Liver (tissue), 9 donors: Measurements from ENCODE around the gene MSH5. TPM values are rescaled to one million over a fixed set of nuclear protein-coding genes. Genes with fewer than 3 reads are reported as not detected.

ENCODE experiments used
- DNase-seq: peaks from one replicate; pipeline ENCODE4 v3.0.0-alpha.2; 2017; ENCODE audit warnings: low spot score
- H3K27ac ChIP-seq, 2 donors: one replicate each; pipeline ENCODE4 v1.7.0; 2013; ENCODE audit warnings: inconsistent platforms in 2 of 2, low read length in 2 of 2, control low read depth in 1 of 2, low read depth in 1 of 2, mild to moderate bottlenecking in 1 of 2
- H3K27me3 ChIP-seq, 4 donors: one replicate each; pipeline versions ENCODE4 v1.6.1 to v1.7.0; 2013; ENCODE audit warnings: low read length in 3 of 4, inconsistent platforms in 1 of 4, mild to moderate bottlenecking in 1 of 4, moderate library complexity in 1 of 4; ENCODE audit not compliant: control insufficient read depth in 4 of 4, insufficient read depth in 4 of 4
- H3K36me3 ChIP-seq, 4 donors: one replicate each; pipeline versions ENCODE4 v1.6.1 to v1.7.0; 2013; ENCODE audit warnings: low read length in 3 of 4, mild to moderate bottlenecking in 3 of 4, low read depth in 1 of 4, moderate library complexity in 1 of 4; ENCODE audit not compliant: control insufficient read depth in 4 of 4, insufficient read depth in 3 of 4
- H3K4me1 ChIP-seq, 4 donors: one replicate each; pipeline versions ENCODE4 v1.6.1 to v1.7.0; 2013; ENCODE audit warnings: low read length in 3 of 4, mild to moderate bottlenecking in 3 of 4, moderate library complexity in 1 of 4; ENCODE audit not compliant: control insufficient read depth in 4 of 4, insufficient read depth in 4 of 4
- H3K4me3 ChIP-seq, 3 donors: one replicate each; pipeline versions ENCODE4 v1.6.1 to v1.7.0; 2013; ENCODE audit warnings: low read length in 3 of 3, control low read depth in 1 of 3, low read depth in 1 of 3, mild to moderate bottlenecking in 1 of 3
- H3K9ac ChIP-seq, 2 donors: one replicate each; pipeline ENCODE4 v1.7.0; 2013; ENCODE audit warnings: low read length in 2 of 2, mild to moderate bottlenecking in 2 of 2, moderate library complexity in 2 of 2, control low read depth in 1 of 2, low read depth in 1 of 2
- H3K9me3 ChIP-seq, 4 donors: one replicate each; pipeline versions ENCODE4 v1.6.1 to v1.7.0; 2013; ENCODE audit warnings: low read length in 3 of 4; ENCODE audit not compliant: control insufficient read depth in 4 of 4
- ATF3 ChIP-seq: IDR thresholded peaks from 2 replicates; pipeline ENCODE4 v1.6.1; 2016; ENCODE audit warnings: antibody characterized with exemption
- CTCF ChIP-seq: fragments of 150-350 bp; IDR thresholded peaks from 2 replicates; pipeline ENCODE4 v1.5.1; 2017; ENCODE audit warnings: improper control_type of control experiment, low read depth, low read length; ENCODE audit not compliant: missing input control
- EGR1 ChIP-seq, 2 donors: IDR thresholded peaks; 2 replicates each; pipeline ENCODE4 v1.6.1; 2016 to 2018; ENCODE audit warnings: antibody characterized with exemption in 2 of 2, low read depth in 2 of 2
- FOXA1 ChIP-seq: IDR thresholded peaks from 2 replicates; pipeline ENCODE4 v1.6.1; 2016; ENCODE audit warnings: antibody characterized with exemption
- FOXA2 ChIP-seq: IDR thresholded peaks from 2 replicates; pipeline ENCODE4 v1.6.1; 2016; ENCODE audit warnings: antibody characterized with exemption
- GABPA ChIP-seq, 2 donors: IDR thresholded peaks in 1 of 2; conservative IDR thresholded peaks in 1 of 2; 2 replicates each; pipeline ENCODE4 v1.6.1; 2016; ENCODE audit warnings: antibody characterized with exemption in 2 of 2, mild to moderate bottlenecking in 1 of 2, moderate library complexity in 1 of 2
- HNF4A ChIP-seq, 2 donors: conservative IDR thresholded peaks; 2 replicates each; pipeline ENCODE4 v1.6.1; 2016; ENCODE audit warnings: antibody characterized with exemption in 2 of 2, mild to moderate bottlenecking in 2 of 2
- HNF4G ChIP-seq: IDR thresholded peaks from 2 replicates; pipeline ENCODE4 v1.6.1; 2016; ENCODE audit warnings: antibody characterized with exemption
- JUND ChIP-seq, 2 donors: IDR thresholded peaks; 2 replicates each; pipeline ENCODE4 v1.6.1; 2016; ENCODE audit warnings: antibody characterized with exemption in 2 of 2
- MAX ChIP-seq: IDR thresholded peaks from 2 replicates; pipeline ENCODE4 v1.6.1; 2016; ENCODE audit warnings: antibody characterized with exemption
- NR2F2 ChIP-seq: IDR thresholded peaks from 2 replicates; pipeline ENCODE4 v1.6.1; 2016; ENCODE audit warnings: antibody characterized with exemption
- RAD21 ChIP-seq, 2 donors: IDR thresholded peaks; 2 replicates each; pipeline ENCODE4 v1.6.1; 2016; ENCODE audit warnings: antibody characterized with exemption in 2 of 2, mild to moderate bottlenecking in 2 of 2
- REST ChIP-seq: IDR thresholded peaks from 2 replicates; pipeline ENCODE4 v1.6.1; 2016; ENCODE audit warnings: antibody characterized with exemption, mild to moderate bottlenecking
- RXRA ChIP-seq, 2 donors: IDR thresholded peaks; 2 replicates each; pipeline ENCODE4 v1.6.1; 2017 to 2018; ENCODE audit warnings: antibody characterized with exemption in 2 of 2, mild to moderate bottlenecking in 1 of 2
- SP1 ChIP-seq: IDR thresholded peaks from 2 replicates; pipeline ENCODE4 v1.6.1; 2018; ENCODE audit warnings: antibody characterized with exemption, mild to moderate bottlenecking
- TAF1 ChIP-seq: conservative IDR thresholded peaks from 2 replicates; pipeline ENCODE4 v1.6.1; 2016; ENCODE audit warnings: antibody characterized with exemption, mild to moderate bottlenecking
- YY1 ChIP-seq: IDR thresholded peaks from 2 replicates; pipeline ENCODE4 v1.6.1; 2016; ENCODE audit warnings: antibody characterized with exemption, mild to moderate bottlenecking
- ZBTB33 ChIP-seq: IDR thresholded peaks from 2 replicates; pipeline ENCODE4 v1.6.1; 2016; ENCODE audit warnings: antibody characterized with exemption
- whole genome bisulfite sequencing: extraction: QIAGEN DNeasy Blood & Tissue Kit; methylation state at CpG from one replicate; pipeline ENCODE4 v1.1.7; 2013; 5-methylcytosine and 5-hydroxymethylcytosine counted together
- polyA plus RNA-seq, 2 donors: library from polyadenylated mRNA; stranded (reverse) in 1 of 2; unstranded in 1 of 2; fragments of 200-250 nt in 1 of 2; fragments of >200 nt in 1 of 2; fragmentation: Nextera tagmentation in 1 of 2; extraction: Ambion mirVana in 1 of 2; gene quantifications; one replicate each; pipeline versions ENCODE4 v1.2.1 to v1.2.3, GENCODE V29; 2013 to 2015
- total RNA-seq, 2 donors: library from RNA; depleted of rRNA; stranded (reverse); fragments of >200 nt; gene quantifications; one replicate each; pipeline ENCODE4 v1.2.3, GENCODE V29; 2014
- donor health status: healthy.
- donor health status: healthy.
- donor health status: healthy.
- donor health status: healthy.
- donor health status: healthy.

The MSH5 gene
- total and polyA plus RNA-seq, 4 donors, result 1.2 to 6.4 (median 4.0) TPM

GRCh38 chr6:31794866-31795615 lies 55.2 kb downstream of the MSH5 start:
- 3% methylated on average over 44 of the region's 44 CpGs for WGBS
- no peak for TF ChIP-seq SP1
- no peak for TF ChIP-seq CTCF
- no peak for TF ChIP-seq FOXA1
- TF ChIP-seq HNF4G, result no peak
- TF ChIP-seq FOXA2, result no peak
- TF ChIP-seq YY1, result no peak
- DNase-seq, result no peak
- H3K4me3 ChIP-seq, result peak overlapping the region; percentile 95 to 98 (median 96)
- H3K27me3 ChIP-seq, result no peaks in the 10 kb centered on the region
- H3K9me3 ChIP-seq, result no peaks in the 10 kb centered on the region
- H3K4me1 ChIP-seq, result peaks cover 0 to 10% (median 6%) of the 10 kb centered on the region in 4 donors
- peak overlapping the region; percentile 92 to 94 for H3K27ac ChIP-seq
- H3K36me3 ChIP-seq, result peaks cover 0 to 13% (median 7%) of the 10 kb centered on the region in 4 donors
- peak overlapping the region; percentile 93 to 99 for H3K9ac ChIP-seq

GRCh38 chr6:31795616-31796298 lies 56.0 kb downstream of the MSH5 start, which contains the start of gene VARS1:
Gene VARS1, minus strand, starts transcription at chr6:31795752. Its CDS starts 535 bp downstream, at chr6:31795217.
- Histone ChIP-seq H3K27me3 (no peaks in the 10 kb centered on the region), H3K9ac (peak within 1 kb of the TSS; percentile 93 to 99), H3K27ac (peak within 1 kb of the TSS; percentile 92 to 94), H3K4me3 (peak within 1 kb of the TSS; percentile 95 to 98 (median 96)), H3K9me3 (no peaks in the 10 kb centered on the region), H3K4me1 (peaks cover 0 to 10% (median 6%) of the 10 kb centered on the region in 4 donors), H3K36me3 (peaks cover 0 to 10% (median 6%) of the 10 kb centered on the region in 4 donors)
- WGBS, result under 1% methylated on average over 75 of the region's 75 CpGs
- peak; percentile 56 to 72 for TF ChIP-seq RAD21 (IDR thresholded peaks at IDR 0.05)
- TF ChIP-seq YY1, result peak; percentile 75
- peak; percentile 83 for TF ChIP-seq CTCF
- no peak for TF ChIP-seq ZBTB33
- TF ChIP-seq NR2F2, result peak; percentile 15
- peak; percentile 63 for TF ChIP-seq SP1
- peak; percentile 22 for TF ChIP-seq MAX
- no peak for TF ChIP-seq JUND (IDR thresholded peaks at IDR 0.05)
- peak; percentile 21 to 65 for TF ChIP-seq RXRA (IDR thresholded peaks at IDR 0.05)
- no peak for TF ChIP-seq GABPA (IDR thresholded peaks at IDR 0.05 in 1 of 2, conservative IDR thresholded peaks at IDR 0.05 in 1 of 2)
- no peak for TF ChIP-seq EGR1 (IDR thresholded peaks at IDR 0.05; ENCODE audit: low read depth in 2 of 2)
- no peak for TF ChIP-seq TAF1
- TF ChIP-seq ATF3, result no peak
- TF ChIP-seq REST, result no peak
- no peak for TF ChIP-seq FOXA2
- TF ChIP-seq HNF4A (conservative IDR thresholded peaks at IDR 0.05), result peak; percentile 3 to 10
- peak; percentile 92 for DNase-seq
